Dedifferentiated amniotic fluid mesenchymal stem cell (primary cell): ENCODE results near the gene AEN.

Experiments
- DNase-seq: peaks from one replicate; pipeline ENCODE4 v3.0.0-alpha.2; 2016; ENCODE audit errors: extremely low spot score

The AEN gene, protein sequence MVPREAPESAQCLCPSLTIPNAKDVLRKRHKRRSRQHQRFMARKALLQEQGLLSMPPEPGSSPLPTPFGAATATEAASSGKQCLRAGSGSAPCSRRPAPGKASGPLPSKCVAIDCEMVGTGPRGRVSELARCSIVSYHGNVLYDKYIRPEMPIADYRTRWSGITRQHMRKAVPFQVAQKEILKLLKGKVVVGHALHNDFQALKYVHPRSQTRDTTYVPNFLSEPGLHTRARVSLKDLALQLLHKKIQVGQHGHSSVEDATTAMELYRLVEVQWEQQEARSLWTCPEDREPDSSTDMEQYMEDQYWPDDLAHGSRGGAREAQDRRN

DNA sequence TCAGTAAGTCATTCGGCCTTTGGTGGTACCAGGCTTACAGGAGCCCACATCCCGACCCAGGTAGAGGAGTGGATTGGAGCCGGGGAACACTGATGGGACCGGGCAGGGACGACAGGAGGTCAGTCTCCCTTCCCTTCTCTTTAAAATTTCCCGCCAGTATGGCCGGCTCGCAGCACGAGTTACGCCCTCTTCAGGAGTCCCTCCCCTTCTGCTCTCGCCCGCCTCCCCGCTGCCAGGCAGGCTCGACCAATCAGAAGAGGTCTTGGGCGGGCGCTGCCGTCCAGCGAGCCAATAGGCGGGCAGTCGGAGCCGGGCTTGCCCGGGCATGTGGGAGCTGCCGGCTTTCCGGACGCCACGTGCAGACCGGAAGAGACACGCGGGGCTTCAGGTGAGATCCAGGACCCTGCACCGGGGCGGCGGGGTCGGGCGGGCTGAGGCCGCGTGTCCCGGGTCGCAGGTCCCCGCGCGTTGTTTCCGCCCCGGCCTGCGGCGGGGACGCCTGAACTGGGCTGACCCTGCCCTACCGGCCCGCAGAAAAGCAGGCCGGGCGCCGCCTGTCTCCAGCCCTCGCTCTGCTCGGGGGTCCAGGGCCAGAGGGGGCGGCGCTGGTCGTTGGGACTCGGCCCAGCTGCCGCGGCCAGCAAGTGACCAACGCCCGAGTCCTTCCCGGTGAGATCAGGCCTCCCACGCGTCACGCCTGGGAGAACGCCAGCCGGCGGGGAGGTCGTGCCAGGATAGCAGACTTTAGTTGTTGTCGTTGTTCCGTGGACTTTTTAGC, at the start of gene AEN:
Gene AEN (plus strand): TSS at position 346 of the 778 bp plus-strand sequence. CDS start 4,870 bp downstream, outside the sequence.
- peak; percentile 98 for DNase-seq

DNA sequence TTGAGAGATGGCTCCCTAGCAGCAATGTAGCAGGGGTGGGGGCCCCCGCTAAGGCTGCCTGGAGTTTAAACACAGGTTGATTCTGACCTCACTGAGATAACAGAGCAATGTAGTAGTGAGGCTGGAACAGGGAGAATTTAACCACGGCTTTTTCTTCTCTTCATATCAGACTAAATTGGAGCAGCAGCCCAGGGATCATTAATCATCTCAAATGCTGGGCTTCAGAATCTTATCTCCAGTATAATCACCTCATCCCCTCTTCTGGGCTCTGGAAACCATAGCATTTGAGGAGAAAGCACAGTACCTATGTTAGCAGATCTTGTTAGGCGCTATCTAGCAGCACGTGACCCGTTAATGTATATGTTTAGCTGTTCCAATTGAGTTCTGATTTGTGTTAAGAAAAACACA, 49.3 kb upstream of the AEN start:
- no peak for DNase-seq

DNA sequence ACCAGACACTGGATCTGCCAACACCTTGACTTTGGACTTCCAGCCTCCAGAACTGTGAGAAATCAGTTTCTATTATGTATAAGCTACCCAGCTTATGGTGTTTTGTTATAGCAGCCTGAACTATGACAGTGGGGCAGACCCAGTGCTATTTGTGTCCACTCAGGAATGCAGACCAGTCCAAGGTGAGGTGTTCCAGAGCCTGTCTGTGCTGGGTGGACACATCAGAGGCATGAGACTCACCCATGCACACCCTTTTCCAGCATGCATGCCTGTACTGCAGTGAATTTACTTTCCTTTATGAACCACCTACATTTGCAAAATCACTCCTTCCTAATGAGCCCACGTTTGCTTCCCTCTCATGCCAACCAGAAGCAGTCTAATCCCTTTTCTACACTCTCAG, 47.1 kb upstream of the AEN start:
- DNase-seq: no peak

DNA sequence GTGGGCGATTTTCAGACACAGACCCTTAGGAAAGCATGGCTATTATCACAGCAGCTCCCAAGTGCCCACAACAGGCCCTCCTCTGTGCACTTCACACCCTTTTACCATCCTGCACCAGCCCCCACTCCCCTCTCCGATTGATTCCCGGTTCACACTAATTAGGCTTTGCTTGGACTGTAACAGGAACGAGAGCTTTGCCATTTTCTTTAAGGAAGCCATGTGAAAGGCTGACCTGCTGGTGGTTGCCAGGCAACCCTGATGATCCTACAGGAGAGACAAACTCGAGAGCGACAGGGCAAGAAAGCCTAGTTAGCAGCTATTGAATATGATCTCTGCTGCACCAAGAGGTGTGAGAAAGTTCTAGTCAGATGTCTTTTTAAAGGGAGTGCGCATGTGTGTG, 46.5 kb upstream of the AEN start:
- no peak for DNase-seq

DNA sequence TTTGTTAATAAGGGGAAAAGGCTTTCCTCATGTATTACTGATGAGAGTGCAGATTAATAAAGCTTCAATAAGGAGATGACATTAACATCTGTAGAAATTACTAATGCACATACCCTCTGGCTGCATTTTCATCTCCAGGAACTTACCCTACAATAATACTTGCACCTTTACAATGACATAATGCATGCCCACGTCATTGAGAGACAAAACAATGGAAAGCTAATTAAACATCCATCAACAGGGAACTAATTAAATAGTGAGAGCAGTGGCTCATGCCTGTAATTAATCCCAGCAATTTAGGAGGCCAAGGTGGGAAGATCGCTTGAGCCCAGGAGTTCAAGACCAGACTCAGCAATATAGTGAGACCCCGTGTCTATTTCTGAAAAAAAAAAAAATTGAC, 41.8 kb upstream of the AEN start:
- no peak for DNase-seq

DNA sequence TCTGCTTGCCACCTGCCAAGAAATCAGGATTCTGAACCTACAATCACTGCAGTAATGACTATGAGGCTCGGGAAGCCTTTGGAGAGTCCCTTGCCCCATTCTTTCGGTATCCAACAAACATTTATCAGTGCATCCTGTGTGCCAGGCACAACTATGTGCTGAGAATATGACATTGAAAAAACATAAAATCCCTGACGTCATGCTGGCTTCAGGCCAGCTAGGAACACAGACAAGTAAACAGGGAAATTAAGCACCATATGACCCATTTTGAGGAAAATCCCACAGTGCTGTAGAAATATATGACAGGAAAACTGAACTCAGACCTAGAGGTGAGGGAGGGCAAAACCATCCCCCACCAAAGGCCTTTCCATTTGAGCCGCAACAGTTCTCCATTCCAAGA, 40.6 kb upstream of the AEN start:
- DNase-seq: no peak

DNA sequence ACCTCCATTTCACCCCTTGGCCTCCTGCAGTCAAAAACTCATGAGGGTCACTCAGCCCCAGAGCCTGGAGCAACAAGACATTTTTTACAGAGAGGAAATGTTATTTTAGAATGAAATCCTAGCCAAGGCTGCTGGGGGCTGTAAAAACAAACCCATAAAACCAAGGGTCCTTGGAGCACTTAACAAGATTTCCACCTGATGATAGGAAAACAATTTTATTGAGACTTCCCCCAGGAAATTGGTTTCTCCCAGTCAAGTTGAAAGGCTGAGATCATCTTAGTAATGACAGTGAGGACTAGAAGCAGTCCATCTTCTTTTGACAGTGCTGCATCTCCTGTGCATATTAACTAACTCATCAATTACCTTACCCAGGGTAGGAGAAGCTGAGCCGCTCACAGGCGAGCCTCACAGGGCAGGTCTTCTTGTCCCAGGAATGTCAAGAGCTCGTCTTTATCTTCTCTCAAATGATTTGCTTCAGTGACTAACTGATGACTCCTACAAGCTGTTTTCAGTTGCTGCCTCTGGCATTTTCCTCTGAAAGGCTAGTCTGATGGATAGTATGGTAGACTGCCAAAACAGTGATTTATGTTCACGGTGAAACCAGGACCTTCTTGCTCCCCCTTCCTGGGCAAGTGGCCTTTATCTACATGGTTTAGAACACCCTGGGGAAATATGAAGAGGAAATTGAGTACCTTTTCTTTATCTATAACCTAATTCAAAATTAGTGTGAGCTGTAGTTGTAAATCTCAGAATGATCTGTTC, 34.6 kb upstream of the AEN start:
- DNase-seq: no peak

DNA sequence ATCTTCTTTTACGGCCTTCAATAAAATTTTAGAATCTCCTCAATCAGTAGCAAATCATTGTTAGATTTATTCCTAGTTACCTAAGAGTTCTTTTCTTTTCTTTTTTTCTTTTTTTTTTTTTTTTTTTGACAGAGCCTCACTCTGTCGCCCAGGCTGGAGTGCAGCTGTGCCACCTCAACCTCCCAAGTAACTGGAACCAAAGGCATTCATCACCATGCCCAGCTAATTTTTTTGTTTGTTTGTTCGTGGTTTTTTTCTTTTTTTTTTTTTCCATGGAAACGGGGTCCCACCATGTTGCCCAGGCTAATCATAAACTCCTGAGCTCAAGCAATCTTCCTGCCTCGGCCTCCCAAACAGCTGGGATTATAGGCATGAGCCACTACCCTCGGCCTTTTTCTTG, 30.4 kb upstream of the AEN start:
- DNase-seq: no peak

DNA sequence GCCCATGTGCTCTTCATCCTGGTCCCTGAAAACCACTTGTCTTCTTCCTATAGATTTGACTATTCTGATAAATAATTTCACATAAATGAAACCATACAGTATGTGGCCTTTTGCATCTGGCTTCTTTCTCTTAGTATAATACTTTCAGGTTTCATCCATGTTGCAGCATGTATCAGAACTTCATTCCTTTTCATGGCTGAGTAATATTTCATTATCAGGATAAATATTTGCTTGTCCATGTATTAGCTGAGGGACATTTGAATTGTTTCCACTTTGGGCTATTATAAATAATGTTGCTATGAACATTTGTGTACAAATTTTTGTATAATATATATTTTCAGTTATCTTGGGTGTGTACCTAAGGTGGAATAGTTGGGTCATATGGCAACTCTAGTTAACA, 29.8 kb upstream of the AEN start:
- no peak for DNase-seq

DNA sequence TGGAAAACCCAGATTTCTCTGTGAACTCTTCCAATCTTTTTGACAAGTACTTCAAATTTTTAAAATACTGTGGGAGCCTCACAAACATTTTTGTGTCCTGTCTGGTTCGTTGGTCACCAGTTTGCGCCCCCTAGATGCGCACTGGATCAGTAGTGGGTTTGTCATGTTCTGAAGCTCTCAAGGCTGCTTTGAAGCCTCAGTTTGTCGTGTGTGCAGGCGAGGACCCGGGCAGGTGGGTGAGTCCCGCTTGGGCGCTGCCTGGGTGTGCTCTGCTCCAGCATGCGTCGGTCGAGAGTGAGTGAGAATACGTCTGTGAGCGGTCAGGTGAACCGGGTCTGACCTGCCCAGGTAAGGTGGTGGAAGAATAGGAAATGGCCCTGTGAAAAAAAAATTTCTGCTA, 17.3 kb upstream of the AEN start:
- no peak for DNase-seq

DNA sequence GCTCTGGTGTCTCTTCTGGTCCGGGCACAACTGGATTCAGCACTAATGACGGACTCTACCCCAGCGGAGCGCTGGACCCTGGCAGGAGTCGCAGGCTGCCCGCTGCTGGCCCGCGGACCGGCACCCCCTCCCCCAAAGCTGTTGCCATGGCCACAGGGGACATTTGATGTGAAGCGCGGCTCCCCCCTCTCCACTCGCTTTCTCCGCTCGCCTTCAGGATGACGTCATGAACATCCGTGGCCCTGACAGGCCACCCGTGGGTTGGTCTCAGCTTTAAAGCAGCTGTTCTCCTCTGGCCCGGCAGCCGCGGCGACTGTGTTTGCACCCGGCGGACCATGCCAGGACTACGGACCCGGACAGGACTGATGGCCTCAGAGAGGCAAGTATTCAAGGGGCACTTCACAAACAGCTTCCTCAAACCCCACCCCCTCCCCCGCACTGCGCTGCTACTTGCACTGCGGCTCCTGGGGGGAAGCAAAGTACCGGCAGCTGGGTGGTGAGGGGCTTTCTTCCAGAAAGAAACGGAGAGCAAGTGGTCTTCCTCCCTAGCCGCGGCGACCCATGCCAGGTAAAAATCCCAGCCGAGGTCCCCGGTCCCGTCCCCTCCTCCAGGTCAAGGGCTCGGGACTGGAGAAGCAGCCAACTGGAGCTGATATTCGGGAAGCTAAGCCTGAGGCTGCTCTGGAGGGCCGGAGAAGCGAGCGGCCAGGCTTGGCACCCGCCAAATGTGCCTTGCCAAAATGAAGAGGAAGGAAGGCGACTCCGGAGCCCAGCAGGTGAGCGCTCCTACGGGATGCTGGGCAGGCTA, 16.6 kb upstream of the AEN start:
- DNase-seq: no peak

DNA sequence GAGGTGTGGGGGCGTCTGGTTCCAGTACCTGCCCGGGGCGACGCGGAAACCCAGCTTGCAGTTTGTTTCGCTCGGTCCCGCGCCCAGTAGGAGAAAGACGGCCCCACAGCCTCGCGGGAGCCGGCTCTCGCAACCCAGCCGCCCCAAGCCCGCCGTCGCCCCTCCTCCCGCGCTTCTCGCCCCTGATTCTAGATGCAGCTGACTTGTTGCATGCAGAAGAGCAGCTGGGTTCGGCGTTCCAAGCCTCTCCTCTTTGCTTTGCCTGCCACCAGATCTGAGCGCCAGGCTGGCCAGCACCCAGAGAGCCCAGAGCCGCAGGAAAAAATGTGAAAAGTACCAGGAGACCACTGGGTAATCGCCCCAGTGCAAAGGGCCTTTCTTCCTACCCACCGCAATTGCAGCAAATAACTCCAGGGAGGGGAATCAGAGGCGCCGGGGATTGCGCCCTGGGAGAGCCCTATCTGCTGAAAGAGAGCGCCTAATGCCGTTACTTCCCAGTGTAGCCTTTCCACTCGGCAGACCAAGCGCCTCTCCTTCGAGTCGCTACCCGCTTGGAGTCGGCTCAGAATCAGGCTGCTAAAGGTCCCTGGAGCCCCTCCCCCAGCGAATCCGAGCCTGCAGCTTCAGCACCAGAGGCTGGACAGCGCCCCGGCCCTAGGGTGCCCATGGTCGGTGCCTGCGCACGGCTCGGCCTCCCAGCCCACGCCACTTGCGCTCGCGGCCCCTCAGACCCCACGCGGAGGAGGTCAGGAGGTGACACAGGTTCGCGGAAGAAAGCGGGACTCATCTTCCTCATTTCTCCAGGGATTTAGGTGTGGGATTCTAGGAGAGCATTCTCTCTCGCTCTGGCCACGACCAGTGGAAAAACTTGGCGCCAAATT, 15.7 kb upstream of the AEN start:
- DNase-seq: no peak

DNA sequence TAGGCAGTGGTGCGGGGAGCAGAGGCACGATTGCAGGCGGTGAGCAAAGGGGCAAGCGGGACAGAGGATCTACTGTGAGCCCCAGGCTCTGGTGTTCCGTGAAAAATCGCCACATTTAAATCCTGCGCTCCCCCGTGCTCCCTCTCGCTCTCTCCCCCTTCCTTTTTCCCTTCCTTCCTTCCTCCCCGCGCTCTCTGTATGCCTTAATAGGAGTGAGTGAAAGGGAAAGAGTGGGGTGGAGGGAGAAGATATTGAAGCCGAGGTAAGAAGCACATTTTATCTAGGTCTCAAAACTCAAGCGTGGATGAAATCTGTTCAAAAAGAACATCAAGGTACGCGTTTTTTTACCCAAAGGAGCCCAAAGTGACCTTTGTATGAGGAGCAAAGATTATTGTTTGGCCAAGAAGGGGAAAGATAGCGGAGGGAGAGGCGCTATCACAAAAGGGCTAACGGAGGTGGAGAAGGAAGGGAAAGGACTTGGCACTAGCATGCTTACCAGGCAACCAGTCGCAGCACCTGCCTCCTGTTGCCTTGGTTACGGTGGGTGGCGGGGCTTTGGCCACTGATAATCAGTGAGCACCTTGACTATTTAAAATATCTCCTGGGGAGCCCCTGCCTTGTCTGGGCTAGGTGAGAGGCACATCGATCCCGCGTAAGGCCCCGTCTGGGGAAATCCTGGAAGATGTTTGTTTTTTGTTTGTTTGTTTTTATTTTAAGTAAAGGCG, 14.9 kb upstream of the AEN start:
- DNase-seq: no peak

DNA sequence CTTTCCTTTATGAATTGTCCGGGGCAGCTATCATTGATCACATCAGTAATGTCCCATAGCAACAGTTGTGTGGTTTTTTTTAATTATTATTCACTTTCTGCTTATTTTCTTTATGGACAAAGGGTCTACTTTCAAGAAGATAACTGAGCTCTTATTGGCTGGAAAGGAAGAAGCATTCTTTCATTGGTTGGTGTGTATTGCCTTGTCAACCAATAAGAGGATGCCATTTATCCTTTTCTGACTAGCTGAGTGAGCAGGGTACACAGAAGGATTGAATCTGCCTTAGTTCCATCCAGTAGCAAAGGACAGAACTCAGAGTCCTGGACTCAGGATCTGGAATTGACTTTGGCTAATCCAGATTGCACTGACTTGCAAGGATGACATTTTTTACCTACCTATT, 13.2 kb upstream of the AEN start:
- DNase-seq: no peak

DNA sequence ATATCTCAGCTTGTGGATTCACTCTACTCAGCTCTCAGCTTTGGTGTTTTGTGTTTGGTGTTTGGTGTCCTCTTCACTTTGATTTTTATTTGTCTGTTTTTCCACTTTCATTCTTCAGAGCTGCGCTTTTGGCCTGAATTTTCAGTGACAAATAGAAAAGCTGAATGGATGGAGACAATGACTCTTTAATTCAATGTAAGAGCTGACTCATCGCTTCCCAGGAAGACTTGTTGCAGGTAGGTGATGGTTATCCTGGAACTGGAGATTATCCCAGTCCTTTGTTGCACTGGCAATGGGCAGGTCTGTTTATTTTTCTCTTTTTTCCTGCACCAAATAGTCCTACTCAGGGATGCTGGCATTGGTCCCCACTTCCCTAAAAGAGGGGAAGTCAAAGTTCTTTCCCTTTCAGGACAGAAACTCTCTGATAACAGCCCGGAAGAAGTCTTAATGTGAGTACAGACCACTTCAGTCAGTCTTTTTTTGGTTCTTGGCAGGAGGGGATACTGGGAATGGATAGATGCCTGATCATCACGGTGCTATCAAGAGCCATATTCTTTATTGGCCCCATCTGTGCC, 12.4 kb upstream of the AEN start:
- no peak for DNase-seq

DNA sequence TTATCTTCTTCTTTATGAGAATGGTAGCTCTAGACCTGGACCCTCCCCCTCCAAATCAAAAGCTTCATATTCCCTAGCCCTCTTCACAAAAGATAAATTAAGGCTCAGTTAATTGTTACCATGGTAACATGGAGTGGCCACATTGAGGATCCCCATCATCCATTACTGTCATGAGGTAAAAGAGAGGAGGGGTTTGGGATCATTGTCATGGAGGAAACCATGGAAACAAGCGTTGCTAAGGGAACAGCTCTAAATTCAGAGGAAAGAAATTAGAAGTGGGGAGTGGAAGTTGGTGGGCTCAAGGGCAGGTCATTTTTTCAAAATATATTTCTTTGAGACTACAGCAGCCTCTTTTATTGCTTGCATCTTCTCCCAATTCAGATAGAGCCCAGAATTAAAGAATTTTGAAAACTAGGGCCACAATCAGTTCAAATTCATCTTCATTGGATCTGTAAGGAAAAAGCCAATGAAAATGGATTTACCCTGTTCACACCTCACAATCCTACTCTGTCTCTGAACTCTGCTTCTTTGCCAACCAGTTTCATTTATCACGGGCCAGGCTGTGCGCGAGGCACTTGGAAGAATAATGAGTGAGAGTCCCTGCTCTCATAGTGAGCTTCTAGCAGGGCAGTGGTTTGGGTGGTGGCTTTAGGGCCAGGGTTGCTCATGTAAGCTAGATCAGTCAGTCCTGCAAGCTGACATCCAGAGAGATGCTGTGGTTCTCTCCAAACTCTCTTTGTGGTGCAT, 11.6 kb upstream of the AEN start:
- DNase-seq: no peak

DNA sequence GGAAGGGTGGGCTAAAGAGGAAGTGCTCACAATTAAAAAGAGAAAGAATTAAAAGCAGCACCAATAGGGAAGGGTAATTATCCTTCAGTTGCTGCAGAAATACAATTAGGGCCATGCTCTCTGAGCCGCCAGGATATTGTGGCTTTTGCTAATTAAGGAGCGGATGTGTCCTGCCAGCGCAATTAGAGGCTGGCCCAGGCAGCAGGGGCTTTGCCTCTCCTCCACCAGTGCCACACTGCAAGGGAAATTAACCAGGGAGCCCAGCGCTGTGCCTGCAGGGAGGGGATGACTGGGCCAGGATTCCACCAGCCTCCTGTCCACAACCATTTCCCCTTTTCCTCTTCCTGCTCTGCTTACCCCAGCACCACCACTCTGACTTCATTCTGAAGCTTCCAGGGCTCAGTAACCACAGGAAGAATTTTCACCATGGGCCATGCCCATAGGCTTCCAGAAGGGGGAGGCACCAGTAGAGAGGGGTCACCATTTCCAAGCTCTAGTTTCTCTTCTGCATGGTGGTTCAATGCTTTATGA, 10.4 kb upstream of the AEN start:
- DNase-seq: no peak

DNA sequence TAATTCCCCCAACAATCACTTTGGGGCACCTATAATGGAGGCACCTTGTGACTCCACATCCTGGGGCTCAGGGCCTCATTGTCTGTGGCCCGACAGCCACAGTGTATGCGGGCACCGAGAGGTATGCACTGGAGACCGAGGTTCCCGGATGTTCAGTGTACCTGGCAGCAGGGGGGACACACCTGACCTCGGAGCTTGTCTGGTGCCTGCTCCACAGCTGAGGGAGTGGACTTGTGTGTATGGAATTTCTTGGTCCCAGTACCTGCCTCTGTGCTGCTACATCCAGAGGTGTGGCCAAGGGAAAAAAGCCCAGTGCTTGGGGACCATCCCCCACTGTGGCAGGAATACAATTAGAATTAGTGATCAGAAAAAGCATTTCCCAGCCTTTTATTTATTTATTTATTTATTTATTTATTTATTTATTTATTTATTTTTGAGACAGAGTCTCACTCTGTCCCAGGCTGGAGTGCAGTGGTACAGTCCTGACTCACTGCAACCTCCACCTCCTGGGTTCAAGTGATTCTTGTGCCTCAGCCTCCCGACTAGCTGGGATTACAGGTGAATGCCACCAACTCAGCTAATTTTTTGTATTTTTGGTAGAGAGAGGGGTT, 8.8 kb upstream of the AEN start:
- DNase-seq: no peak
